ENCODE data around the gene CNTFR. TPM values are rescaled to one million over a fixed set of nuclear protein-coding genes. Genes with fewer than 3 reads are reported as not detected.
A peak's percentile ranks its signal among the peaks of the same experiment; 100 is the strongest.

Gene CNTFR
- total and polyA plus RNA-seq, 2 of the 8 experiments (the other 6 are each of a cell fraction or from before 2014, with no cell fraction given), result 1.2 to 4.2 TPM

DNA sequence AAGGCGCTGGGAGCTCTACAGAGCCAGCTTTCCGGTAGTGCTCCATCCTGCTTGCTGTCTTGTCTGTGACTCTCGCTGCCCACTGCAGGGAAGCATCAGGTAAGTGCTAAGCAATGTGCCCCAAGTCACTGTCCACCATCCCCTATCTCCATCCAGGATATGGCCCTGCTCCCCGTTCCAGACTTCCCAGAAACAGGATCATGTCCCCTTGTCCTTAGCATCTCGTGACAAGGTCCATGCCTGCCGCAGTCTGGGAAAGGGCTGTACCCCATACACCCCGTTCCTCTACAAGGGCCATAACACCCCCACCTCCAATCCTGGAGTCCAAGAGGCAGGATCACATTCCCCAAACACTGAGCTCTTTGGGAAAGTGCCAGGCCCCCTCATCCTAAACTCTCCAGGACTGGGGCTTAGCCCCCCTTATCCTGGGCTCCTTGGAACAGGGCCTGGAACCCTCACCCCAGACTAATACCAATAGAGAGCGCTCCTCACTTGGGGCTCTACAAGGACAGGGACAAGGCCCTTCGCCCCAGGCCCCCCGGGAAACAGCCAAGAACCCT lies 21.8 kb upstream of the CNTFR start:
- Histone ChIP-seq H2BK5ac (ENCODE audit: low read depth, low read length) (no peak overlapping the region), H2BK12ac (ENCODE audit: low read depth, low read length) (peak overlapping the region; percentile 10; the same call in 1 of the 2 replicates), H2BK120ac (replicated peaks; ENCODE audit: low read depth, low read length) (no peak overlapping the region), H3K4me1 (replicated peaks in 1 of 4; ENCODE audit: control insufficient read depth in 3 of 4, insufficient read depth in 4 of 4, low read length in 3 of 4) (peaks cover 0 to 11% (median 6%) of the 10 kb centered on the region in 4 experiments; a peak in 6 of 7 replicates), H3K79me2 (ENCODE audit: control insufficient read depth in 1 of 2, insufficient read depth in 2 of 2, low read length in 2 of 2) (no peaks in the 10 kb centered on the region), H3K4me2 (ENCODE audit: insufficient read depth in 1 of 2, low read depth in 2 of 2, low read length in 2 of 2) (peak overlapping the region; percentile 81 to 94), H3K27me3 (replicated peaks in 1 of 4; ENCODE audit: control insufficient read depth in 3 of 4, extremely low read depth in 1 of 4, insufficient read depth in 3 of 4, low read length in 3 of 4) (peaks cover 0 to 6% (median 2%) of the 10 kb centered on the region in 4 experiments; a peak in 2 of 7 replicates), H3K23ac (ENCODE audit: insufficient read length) (no peak overlapping the region), H3K14ac (ENCODE audit: insufficient read length) (peak overlapping the region; percentile 92), H3K4me3 (ENCODE audit: extremely low read depth in 1 of 4, insufficient read depth in 2 of 4, low read depth in 3 of 4, low read length in 4 of 4) (peak overlapping the region; percentile 74 to 87 (median 82)), H2AFZ (ENCODE audit: low read length) (peak overlapping the region; percentile 75; the same call in 1 of the 2 replicates), H3K4ac (replicated peaks; ENCODE audit: insufficient read length, low read depth, low read length) (peak overlapping the region; percentile 82), H2AK5ac (ENCODE audit: low read depth, low read length) (no peak overlapping the region), H3K9me3 (ENCODE audit: insufficient read depth in 2 of 2, low read depth in 1 of 2, low read length in 1 of 2) (no peaks in the 10 kb centered on the region), H3K56ac (replicated peaks; ENCODE audit: insufficient read length, low read depth, low read length) (peak overlapping the region; percentile 70), H3K23me2 (ENCODE audit: low read depth, low read length) (peaks cover 10% of the 10 kb centered on the region; the same call in 1 of the 2 replicates), H2BK15ac (ENCODE audit: low read length) (0 out of 2 replicates have a peak overlapping the region, but pooled peaks have one; percentile 19), H4K5ac (ENCODE audit: insufficient read length, low read depth, low read length) (peak overlapping the region; percentile 77), H2BK20ac (ENCODE audit: low read length) (no peak overlapping the region), H3K18ac (ENCODE audit: extremely low read depth, low read length) (peak overlapping the region; percentile 90; the same call in 1 of the 2 replicates), H4K8ac (ENCODE audit: extremely low read depth, insufficient read depth, low read length) (peak overlapping the region; percentile 95), H4K20me1 (replicated peaks in 1 of 2; ENCODE audit: control insufficient read depth in 1 of 2, insufficient read depth in 2 of 2, low read length in 2 of 2) (no peaks in the 10 kb centered on the region), H3K9ac (replicated peaks in 1 of 4; ENCODE audit: extremely low read depth in 1 of 4, low read depth in 3 of 4, low read length in 3 of 4) (peak overlapping the region in 3 of 4 experiments; percentile 79 to 83 (median 81); a peak in 6 of 7 replicates), H3K27ac (ENCODE audit: low read depth, low read length) (no peak overlapping the region), H3K36me3 (ENCODE audit: control insufficient read depth in 2 of 4, insufficient read depth in 4 of 4, low read length in 3 of 4) (no peaks in the 10 kb centered on the region), H3K79me1 (ENCODE audit: low read depth, low read length) (no peaks in the 10 kb centered on the region), H4K91ac (replicated peaks; ENCODE audit: insufficient read length, low read length) (peak overlapping the region; percentile 11)
- CTCF ChIA-PET (ENCODE audit: partially characterized antibody), result interaction anchor here (0.6 to 16.9 kb wide), 15 partner anchors 9 to 980 kb away, joined by 3 to 401 read pairs (median 5); partner anchors contain the start of genes ARID3C, DCTN3 and SIGMAR1
- DNase-seq (ENCODE audit: low read depth in 1 of 2, low spot score in 2 of 2), result no peak
- FAIRE-seq, result no peak
- POLR2A ChIA-PET (ENCODE audit: partially characterized antibody), result interaction anchor here (0.7 to 3.4 kb wide), 7 partner anchors 20 to 101 kb away, joined by 3 to 17 read pairs (median 3); partner anchors contain the start of gene SIGMAR1
- no peak for TF ChIP-seq GABPA (IDR thresholded peaks at IDR 0.05; ENCODE audit: borderline replicate concordance, insufficient read depth, low read length)
- no peak for TF ChIP-seq TCF12 (IDR thresholded peaks at IDR 0.05; ENCODE audit: low read depth, low read length)
- 57% methylated on average over 10 of the region's 10 CpGs; no CpG with 5 or more reads in 1 of the 2 experiments for WGBS, 2 experiments (ENCODE audit: extremely low coverage in 1 of 2, insufficient coverage in 1 of 2, insufficient read length in 1 of 2, insufficient replicate concordance in 2 of 2, low coverage in 1 of 2, low lambda C conversion rate in 2 of 2, missing lambda C conversion rate in 1 of 2)

Measured in H1 (cell line).